Measurements from ENCODE around the gene KRT25. TPM values are rescaled to one million over a fixed set of nuclear protein-coding genes. Genes with fewer than 3 reads are reported as not detected.

KRT25 gene
- total and polyA plus RNA-seq, 11 donors, result not detected

DNA sequence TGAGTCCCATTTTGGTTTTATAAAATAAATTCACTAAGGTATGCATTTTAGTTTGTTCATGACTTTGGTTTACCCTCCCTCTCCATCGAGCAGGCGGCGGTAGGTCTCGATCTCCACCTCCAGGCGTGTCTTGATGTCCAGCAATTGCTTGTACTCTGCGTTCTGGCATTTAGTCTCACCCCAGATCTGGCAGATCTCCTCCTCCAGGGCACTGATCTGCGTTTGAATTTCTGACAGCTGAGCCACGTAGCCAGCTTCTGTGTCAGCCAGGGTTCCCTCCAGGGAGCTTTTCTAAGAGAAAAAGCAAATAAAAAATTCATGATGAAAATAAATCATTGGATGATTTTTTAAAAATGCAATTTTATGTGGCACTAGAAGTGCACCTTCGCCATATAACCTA is 55.8 kb downstream of the KRT25 start:
- no peak overlapping the region for H3K4me3 ChIP-seq
- H3K4me1 ChIP-seq, result no peaks in the 10 kb centered on the region
- DNase-seq (no peak), ATAC-seq (no peak)
- intact Hi-C loops (cut with DNase I), result loop anchor here in 1 of 10 donors (10.0 kb wide), 1 partner anchor 55 kb away; the partner anchor contains the start of gene KRT25
- no peak overlapping the region for H3K27ac ChIP-seq
- WGBS, 4 donors, result 56 to 58% (median 57%) methylated on average over 9 of the region's 9 CpGs
- peaks cover 0 to 54% (median 9%) of the 10 kb centered on the region in 9 donors for H3K27me3 ChIP-seq
- no peaks in the 10 kb centered on the region for H3K36me3 ChIP-seq
- no peak for TF ChIP-seq POLR2A (IDR thresholded peaks at IDR 0.05)
- TF ChIP-seq, protein P1, sequence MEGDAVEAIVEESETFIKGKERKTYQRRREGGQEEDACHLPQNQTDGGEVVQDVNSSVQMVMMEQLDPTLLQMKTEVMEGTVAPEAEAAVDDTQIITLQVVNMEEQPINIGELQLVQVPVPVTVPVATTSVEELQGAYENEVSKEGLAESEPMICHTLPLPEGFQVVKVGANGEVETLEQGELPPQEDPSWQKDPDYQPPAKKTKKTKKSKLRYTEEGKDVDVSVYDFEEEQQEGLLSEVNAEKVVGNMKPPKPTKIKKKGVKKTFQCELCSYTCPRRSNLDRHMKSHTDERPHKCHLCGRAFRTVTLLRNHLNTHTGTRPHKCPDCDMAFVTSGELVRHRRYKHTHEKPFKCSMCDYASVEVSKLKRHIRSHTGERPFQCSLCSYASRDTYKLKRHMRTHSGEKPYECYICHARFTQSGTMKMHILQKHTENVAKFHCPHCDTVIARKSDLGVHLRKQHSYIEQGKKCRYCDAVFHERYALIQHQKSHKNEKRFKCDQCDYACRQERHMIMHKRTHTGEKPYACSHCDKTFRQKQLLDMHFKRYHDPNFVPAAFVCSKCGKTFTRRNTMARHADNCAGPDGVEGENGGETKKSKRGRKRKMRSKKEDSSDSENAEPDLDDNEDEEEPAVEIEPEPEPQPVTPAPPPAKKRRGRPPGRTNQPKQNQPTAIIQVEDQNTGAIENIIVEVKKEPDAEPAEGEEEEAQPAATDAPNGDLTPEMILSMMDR (IDR thresholded peaks at IDR 0.05), result no peak
- no peaks in the 10 kb centered on the region for H3K9me3 ChIP-seq

Other genes with a start within 250 kb of the KRT25 start
- 1 to 10 TPM in 1 of 9 donors, under 1 TPM in 5, not detected in 3; 0.09 to 2.2 (median 0.23) TPM for gene CCR7, start 189.9 kb downstream of the KRT25 start, total RNA-seq
- under 1 TPM; 0.15 to 0.35 TPM for gene CCR7, start 189.9 kb downstream of the KRT25 start, polyA plus RNA-seq
- 10 to 100 TPM; 51.8 to 88.0 (median 59.4) TPM for gene SMARCE1, start 107.5 kb downstream of the KRT25 start, total RNA-seq
- 10 to 100 TPM; 38.6 to 60.9 TPM for gene SMARCE1, start 107.5 kb downstream of the KRT25 start, polyA plus RNA-seq
- 1 to 10 TPM in 1 of 9 donors, under 1 TPM in 4, not detected in 4; 0.25 to 1.3 (median 0.96) TPM for gene KRT222, start 90.2 kb downstream of the KRT25 start, total RNA-seq
- not detected for gene KRT222, start 90.2 kb downstream of the KRT25 start, polyA plus RNA-seq
- not detected for gene KRT24, start 51.6 kb downstream of the KRT25 start, total RNA-seq
- not detected for gene KRT24, start 51.6 kb downstream of the KRT25 start, polyA plus RNA-seq
- gene KRT26, start 16.9 kb upstream of the KRT25 start, total RNA-seq, result not detected
- not detected for gene KRT26, start 16.9 kb upstream of the KRT25 start, polyA plus RNA-seq
- not detected for gene KRT27, start 27.2 kb upstream of the KRT25 start, total RNA-seq
- gene KRT27, start 27.2 kb upstream of the KRT25 start, polyA plus RNA-seq, result not detected
- gene KRT28, start 44.6 kb upstream of the KRT25 start, total RNA-seq, result not detected
- not detected for gene KRT28, start 44.6 kb upstream of the KRT25 start, polyA plus RNA-seq
- gene KRT10, start 67.3 kb upstream of the KRT25 start, total RNA-seq, result 10 to 100 TPM; 17.6 to 70.8 (median 50.1) TPM
- gene KRT10, start 67.3 kb upstream of the KRT25 start, polyA plus RNA-seq, result 10 to 100 TPM; 21.9 to 81.9 TPM
- not detected for gene KRT12, start 111.9 kb upstream of the KRT25 start, total RNA-seq
- gene KRT12, start 111.9 kb upstream of the KRT25 start, polyA plus RNA-seq, result not detected
- not detected for gene KRT20, start 129.9 kb upstream of the KRT25 start, total RNA-seq
- gene KRT20, start 129.9 kb upstream of the KRT25 start, polyA plus RNA-seq, result under 1 TPM in 1 of 2 donors, not detected in 1; 0.12 TPM
- under 1 TPM in 1 of 9 donors, not detected in 8; 0.16 TPM for gene KRT23, start 182.3 kb upstream of the KRT25 start, total RNA-seq
- gene KRT23, start 182.3 kb upstream of the KRT25 start, polyA plus RNA-seq, result not detected
- not detected for gene KRT39, start 211.6 kb upstream of the KRT25 start, total RNA-seq
- not detected for gene KRT39, start 211.6 kb upstream of the KRT25 start, polyA plus RNA-seq
- not detected for gene KRT40, start 229.0 kb upstream of the KRT25 start, total RNA-seq
- gene KRT40, start 229.0 kb upstream of the KRT25 start, polyA plus RNA-seq, result not detected
- not detected for gene KRTAP3-3, start 238.8 kb upstream of the KRT25 start, total RNA-seq
- not detected for gene KRTAP3-3, start 238.8 kb upstream of the KRT25 start, polyA plus RNA-seq
- gene KRTAP3-2, start 244.6 kb upstream of the KRT25 start, total RNA-seq, result not detected
- gene KRTAP3-2, start 244.6 kb upstream of the KRT25 start, polyA plus RNA-seq, result not detected